T-helper 1 cell treated with Interleukin-12 subunit alpha and Interleukin-12 subunit beta and Interleukin-4 antibody, amounts not matched to agents 30 μg/mL and 1 μg/mL, for 36 hours (primary cell): ENCODE data around the gene FLRT1.

Experiments
- H3K27ac Mint-ChIP-seq: one replicate; pipeline ENCODE4 v1.8.0; 2021; ENCODE audit warnings: mild to moderate bottlenecking, mixed read lengths
- H3K27me3 Mint-ChIP-seq: one replicate; pipeline ENCODE4 v1.8.0; 2021; ENCODE audit warnings: low read depth, mixed read lengths
- H3K36me3 Mint-ChIP-seq: one replicate; pipeline ENCODE4 v1.8.0; 2021; ENCODE audit warnings: low read depth, mixed read lengths
- H3K4me1 Mint-ChIP-seq: one replicate; pipeline ENCODE4 v1.8.0; 2021; ENCODE audit warnings: low read depth, mixed read lengths
- H3K4me3 Mint-ChIP-seq: one replicate; pipeline ENCODE4 v1.8.0; 2021; ENCODE audit warnings: mild to moderate bottlenecking, moderate library complexity, mixed read lengths
- H3K9me3 Mint-ChIP-seq: one replicate; pipeline ENCODE4 v1.8.0; 2021; ENCODE audit warnings: mixed read lengths

Gene FLRT1, protein sequence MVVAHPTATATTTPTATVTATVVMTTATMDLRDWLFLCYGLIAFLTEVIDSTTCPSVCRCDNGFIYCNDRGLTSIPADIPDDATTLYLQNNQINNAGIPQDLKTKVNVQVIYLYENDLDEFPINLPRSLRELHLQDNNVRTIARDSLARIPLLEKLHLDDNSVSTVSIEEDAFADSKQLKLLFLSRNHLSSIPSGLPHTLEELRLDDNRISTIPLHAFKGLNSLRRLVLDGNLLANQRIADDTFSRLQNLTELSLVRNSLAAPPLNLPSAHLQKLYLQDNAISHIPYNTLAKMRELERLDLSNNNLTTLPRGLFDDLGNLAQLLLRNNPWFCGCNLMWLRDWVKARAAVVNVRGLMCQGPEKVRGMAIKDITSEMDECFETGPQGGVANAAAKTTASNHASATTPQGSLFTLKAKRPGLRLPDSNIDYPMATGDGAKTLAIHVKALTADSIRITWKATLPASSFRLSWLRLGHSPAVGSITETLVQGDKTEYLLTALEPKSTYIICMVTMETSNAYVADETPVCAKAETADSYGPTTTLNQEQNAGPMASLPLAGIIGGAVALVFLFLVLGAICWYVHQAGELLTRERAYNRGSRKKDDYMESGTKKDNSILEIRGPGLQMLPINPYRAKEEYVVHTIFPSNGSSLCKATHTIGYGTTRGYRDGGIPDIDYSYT

DNA sequence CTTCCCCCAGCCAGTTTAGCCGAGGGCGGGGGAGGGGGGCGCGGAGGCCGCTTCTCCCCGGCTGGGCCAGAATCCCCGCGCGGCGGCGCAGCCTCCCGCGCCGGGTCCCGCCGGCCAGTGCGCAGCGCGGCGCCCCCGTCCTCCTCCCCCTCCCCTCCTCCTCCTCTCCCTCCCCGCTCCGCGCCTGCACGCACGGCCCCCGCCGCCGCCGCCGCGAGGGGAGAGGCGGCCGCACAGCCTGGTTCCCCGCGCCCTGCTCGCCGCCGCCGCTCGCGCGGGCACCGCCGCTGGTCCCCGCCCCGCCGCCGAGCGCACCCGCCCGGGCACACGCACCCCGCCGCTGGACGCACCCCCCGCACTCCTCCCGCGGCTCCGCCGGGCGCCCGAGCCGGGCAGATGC is at the start of gene FLRT1:
Gene FLRT1 (plus strand): TSS at position 356 of the 400 bp plus-strand sequence. CDS start 80,337 bp downstream, outside the sequence.
- Mint-ChIP-seq H3K27ac (no peak within 1 kb of the TSS), H3K9me3 (no peaks in the 10 kb centered on the region), H3K27me3 (peaks cover 38% of the 10 kb centered on the region), H3K4me1 (peaks cover 3% of the 10 kb centered on the region), H3K4me3 (no peak within 1 kb of the TSS), H3K36me3 (no peaks in the 10 kb centered on the region)

DNA sequence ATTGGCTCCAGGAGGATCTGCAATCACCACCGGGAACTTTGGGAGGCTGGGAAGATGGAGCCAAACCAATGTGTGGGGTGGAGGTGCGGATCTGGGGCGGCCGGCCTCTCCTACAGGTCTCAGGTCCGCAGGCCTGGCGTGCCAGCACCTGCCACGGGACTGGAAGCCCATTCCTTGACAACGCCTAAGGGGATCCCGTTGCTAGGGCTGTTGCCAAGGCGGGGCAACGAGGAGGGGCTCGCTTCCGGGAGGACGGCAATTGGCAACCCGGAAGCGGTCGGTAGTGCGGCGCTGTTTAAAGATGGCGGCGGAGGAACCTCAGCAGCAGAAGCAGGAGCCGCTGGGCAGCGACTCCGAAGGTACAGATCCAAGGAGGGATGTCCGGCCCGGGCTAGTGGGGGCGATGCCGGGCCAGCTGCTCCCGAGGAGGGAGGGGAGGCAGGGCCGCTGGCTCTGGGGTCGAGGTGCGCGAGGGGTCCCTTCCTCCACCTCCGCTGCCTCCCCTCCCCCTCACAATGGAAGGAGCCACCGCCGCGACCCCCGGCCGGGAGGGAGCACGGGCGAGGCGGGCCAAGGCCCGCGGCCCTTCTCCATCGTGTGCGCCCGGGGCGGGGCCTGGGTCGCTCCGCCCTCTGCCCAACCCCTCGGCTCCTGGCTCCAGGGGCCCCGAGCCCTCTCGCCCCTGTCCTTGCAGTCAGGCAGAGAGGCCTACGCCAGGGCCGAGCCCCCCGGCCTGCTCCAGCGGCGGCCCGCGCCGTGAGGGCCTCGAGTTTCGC is 49.4 kb upstream of the FLRT1 start, which contains the start of gene OTUB1:
Gene OTUB1 (plus strand): TSS at position 283 of the 776 bp plus-strand sequence. CDS start 19 bp downstream, at position 302.
- Mint-ChIP-seq H3K4me1 (peaks cover 24% of the 10 kb centered on the region), H3K27me3 (no peaks in the 10 kb centered on the region), H3K27ac (peak within 1 kb of the TSS; percentile 98), H3K36me3 (peaks cover 18% of the 10 kb centered on the region), H3K4me3 (peak within 1 kb of the TSS; percentile 99), H3K9me3 (no peaks in the 10 kb centered on the region)

DNA sequence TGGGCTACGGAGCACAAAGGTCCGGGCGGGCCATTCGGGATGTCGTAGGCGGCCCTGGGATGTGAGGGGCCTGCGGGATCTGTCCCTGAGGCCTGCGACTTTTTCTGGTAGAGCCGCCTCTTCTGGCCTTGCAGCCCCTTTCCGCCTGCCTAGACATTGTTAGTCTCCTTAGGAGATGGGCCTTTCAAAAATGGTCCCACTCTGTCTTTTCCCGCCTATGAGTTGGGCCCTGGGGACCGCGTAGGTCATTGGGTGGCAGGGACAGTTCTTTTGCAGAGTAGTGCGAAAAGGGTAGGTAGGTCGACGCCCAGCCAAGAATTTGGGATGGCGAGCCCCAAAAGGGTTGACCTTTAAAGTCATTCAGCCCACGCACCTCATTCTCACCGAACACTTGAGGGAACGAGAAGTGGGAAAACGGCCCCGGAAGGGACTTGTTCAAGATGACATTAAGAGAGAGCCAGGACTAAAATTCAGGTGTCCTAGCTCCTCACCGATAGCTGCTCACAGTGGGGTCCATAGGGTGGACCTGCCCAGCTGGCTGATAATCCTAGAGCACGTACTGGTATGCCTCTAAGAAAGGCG is 48.7 kb upstream of the FLRT1 start:
- Mint-ChIP-seq H3K4me1 (peaks cover 27% of the 10 kb centered on the region), H3K27ac (peak overlapping the region; percentile 55), H3K4me3 (peak overlapping the region; percentile 72), H3K9me3 (no peaks in the 10 kb centered on the region), H3K27me3 (no peaks in the 10 kb centered on the region), H3K36me3 (peaks cover 23% of the 10 kb centered on the region)

DNA sequence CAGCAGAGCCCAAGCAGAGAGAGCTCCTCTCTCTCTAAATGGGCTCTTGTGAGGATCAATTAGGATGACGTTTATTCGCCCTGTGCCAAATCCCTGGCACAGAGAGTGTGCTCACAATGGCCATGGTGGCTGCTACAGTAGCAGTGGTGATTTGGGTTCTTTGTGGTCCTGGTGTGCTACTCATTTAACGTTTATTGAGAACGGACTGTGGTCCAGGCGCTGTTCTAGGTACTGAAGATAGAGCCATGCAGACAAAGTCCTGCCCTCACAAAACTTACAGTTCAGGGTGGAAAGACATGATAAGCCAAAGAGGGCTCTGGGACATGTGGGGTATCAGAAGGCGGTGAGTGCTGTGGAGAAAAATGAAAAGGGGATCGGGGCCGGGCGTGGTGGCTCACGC is 44.2 kb upstream of the FLRT1 start:
- Mint-ChIP-seq H3K9me3 (no peaks in the 10 kb centered on the region), H3K36me3 (peaks cover 22% of the 10 kb centered on the region), H3K4me1 (peaks cover 21% of the 10 kb centered on the region), H3K27me3 (no peaks in the 10 kb centered on the region), H3K27ac (no peak overlapping the region), H3K4me3 (no peak overlapping the region)

DNA sequence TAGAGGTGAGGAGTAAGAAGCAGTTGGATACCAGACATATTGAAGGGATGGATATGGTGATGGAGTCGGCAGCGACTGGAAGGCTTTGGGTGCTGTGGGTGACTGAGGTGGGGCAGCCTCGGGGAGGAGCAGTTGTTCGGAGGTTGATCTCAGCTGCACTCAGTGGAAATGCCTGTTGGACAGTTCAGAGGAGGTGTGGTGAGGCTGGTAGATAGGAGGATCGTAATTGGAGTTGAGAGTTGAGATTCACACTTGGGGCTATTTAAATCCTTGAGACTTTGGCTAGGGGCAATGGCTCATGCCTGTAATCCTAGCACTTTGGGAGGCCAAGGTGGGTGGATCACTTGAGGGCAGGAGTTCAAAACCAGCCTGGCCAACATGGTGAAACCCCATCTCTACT is 42.6 kb upstream of the FLRT1 start:
- peaks cover 26% of the 10 kb centered on the region for H3K36me3 Mint-ChIP-seq

DNA sequence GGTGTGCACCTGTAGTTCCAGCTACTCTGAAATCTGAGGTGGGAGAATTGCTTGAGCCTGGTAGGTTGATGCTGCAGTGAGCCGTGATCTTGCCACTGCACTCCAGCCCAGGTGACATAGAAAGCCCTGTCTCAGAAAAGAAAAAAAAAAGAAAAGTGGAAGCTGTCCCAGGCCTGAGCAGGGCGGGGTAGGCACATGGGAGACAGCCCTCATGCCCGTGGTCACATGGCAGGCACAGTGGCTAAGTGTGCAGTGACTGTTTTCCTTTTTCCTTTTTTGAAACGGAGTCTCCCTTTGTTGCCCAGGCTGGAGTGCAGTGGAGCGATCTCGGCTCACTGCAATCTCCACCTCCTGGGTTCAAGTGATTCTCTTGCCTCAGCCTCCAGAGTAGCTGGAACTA is 41.7 kb upstream of the FLRT1 start:
- Mint-ChIP-seq H3K27me3 (no peaks in the 10 kb centered on the region), H3K9me3 (no peaks in the 10 kb centered on the region), H3K36me3 (peaks cover 26% of the 10 kb centered on the region), H3K4me3 (no peak overlapping the region), H3K4me1 (peaks cover 7% of the 10 kb centered on the region), H3K27ac (no peak overlapping the region)

More for the DNA sequence above, 42.6 kb upstream of the FLRT1 start:
- H3K4me1 Mint-ChIP-seq, result peaks cover 13% of the 10 kb centered on the region
- no peak overlapping the region for H3K27ac Mint-ChIP-seq
- no peak overlapping the region for H3K4me3 Mint-ChIP-seq
- H3K9me3 Mint-ChIP-seq, result no peaks in the 10 kb centered on the region
- H3K27me3 Mint-ChIP-seq, result no peaks in the 10 kb centered on the region

DNA sequence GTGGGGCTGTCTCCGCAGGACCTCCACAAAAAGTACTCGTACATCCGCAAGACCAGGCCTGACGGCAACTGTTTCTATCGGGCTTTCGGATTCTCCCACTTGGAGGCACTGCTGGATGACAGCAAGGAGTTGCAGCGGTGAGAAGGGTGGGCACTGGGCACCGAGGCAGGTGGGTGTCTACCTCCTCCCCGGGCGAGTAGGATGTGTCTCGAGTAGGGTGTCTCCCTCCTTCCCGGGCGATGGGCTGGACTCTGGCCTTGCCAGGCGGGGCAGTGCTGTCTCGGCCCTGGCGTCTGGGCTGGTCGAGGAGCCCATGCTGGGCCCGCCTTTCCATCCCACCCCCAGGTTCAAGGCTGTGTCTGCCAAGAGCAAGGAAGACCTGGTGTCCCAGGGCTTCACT is 39.2 kb upstream of the FLRT1 start:
- Mint-ChIP-seq H3K4me3 (no peak overlapping the region), H3K36me3 (peaks cover 19% of the 10 kb centered on the region), H3K27me3 (no peaks in the 10 kb centered on the region), H3K9me3 (no peaks in the 10 kb centered on the region), H3K27ac (no peak overlapping the region), H3K4me1 (peaks cover 12% of the 10 kb centered on the region)

DNA sequence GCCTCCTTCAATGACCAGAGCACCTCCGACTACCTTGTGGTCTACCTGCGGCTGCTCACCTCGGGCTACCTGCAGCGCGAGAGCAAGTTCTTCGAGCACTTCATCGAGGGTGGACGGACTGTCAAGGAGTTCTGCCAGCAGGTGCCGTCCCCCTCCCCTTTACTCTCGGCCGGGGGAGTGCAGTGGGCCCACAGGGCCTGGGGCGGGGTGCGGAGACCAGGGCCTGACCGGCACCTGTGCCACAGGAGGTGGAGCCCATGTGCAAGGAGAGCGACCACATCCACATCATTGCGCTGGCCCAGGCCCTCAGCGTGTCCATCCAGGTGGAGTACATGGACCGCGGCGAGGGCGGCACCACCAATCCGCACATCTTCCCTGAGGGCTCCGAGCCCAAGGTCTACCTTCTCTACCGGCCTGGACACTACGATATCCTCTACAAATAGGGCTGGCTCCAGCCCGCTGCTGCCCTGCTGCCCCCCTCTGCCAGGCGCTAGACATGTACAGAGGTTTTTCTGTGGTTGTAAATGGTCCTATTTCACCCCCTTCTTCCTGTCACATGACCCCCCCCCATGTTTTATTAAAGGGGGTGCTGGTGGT is 38.5 kb upstream of the FLRT1 start:
- H3K36me3 Mint-ChIP-seq, result peaks cover 16% of the 10 kb centered on the region
- no peaks in the 10 kb centered on the region for H3K27me3 Mint-ChIP-seq
- H3K27ac Mint-ChIP-seq, result no peak overlapping the region
- H3K4me1 Mint-ChIP-seq, result peaks cover 8% of the 10 kb centered on the region
- H3K4me3 Mint-ChIP-seq, result no peak overlapping the region
- H3K9me3 Mint-ChIP-seq, result no peaks in the 10 kb centered on the region

DNA sequence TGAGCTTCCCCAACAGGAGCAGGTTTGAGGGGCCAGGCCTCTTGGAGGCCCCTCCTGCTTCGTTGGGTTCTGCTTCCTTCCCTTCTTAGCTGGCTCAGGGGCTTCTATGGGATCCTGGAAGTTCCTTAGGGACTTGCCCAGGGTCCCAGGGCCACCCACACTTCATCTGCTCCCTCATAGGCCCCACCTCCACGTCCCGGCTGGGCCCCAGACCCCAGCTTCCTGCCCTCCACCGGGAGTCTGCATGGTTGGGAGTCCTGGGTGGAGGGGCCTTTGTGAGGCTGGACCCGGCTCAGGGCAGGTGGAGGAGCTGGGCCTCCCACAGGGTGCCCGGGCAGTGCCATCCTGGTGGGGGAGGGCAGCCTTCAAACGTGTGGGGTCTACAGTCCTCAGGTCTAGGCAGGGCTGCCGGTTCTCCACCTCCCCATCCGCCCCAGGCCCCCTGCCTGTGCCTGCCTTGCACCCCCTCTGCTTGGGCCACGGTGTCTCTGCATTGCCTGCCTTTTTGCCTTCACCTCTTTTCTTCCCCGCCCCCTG is 37.9 kb upstream of the FLRT1 start:
- no peak overlapping the region for H3K27ac Mint-ChIP-seq
- H3K9me3 Mint-ChIP-seq, result no peaks in the 10 kb centered on the region
- H3K4me3 Mint-ChIP-seq, result no peak overlapping the region
- H3K27me3 Mint-ChIP-seq, result no peaks in the 10 kb centered on the region
- peaks cover 16% of the 10 kb centered on the region for H3K36me3 Mint-ChIP-seq
- H3K4me1 Mint-ChIP-seq, result peaks cover 7% of the 10 kb centered on the region

DNA sequence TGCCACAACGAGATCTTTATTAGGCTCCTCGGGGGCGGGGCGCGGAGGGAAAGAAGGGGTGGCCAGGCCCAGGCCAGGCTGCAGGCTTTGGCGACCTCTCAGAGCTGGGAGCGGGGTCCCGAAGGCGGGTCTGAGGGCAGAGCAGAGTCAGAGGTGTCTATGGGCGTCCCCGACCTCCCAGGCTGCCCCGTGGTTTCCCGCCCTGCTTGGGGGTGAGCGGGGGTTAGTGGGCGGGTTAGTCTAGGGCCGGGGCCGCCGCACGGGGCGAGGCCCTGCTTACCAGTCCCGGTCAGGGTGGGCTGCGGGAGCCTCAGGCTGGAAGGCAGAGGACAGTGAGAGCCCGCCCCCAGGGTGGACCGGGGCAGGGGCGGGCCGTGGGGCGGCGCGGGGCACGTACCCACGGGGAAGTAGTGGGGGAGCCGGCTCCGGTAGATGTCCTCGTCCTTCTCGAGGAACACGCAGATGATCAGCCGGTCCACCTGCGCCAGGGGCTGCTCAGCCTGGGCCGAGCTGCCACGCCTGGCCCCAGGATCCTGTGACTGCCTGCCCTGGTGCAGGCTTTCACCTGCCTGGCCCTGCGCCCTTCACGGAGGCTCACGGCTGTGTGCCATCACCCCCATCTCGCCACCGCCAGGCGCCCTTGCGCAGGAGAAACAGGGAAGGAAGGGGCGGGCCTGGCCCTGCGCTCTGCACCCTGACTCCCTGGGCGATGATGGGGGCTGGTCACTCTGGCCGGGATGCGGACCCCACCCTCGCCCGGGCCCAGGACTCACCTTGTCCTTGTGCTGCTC is 37.0 kb upstream of the FLRT1 start:
- H3K36me3 Mint-ChIP-seq, result peaks cover 16% of the 10 kb centered on the region
- H3K9me3 Mint-ChIP-seq, result no peaks in the 10 kb centered on the region
- no peak overlapping the region for H3K4me3 Mint-ChIP-seq
- H3K27me3 Mint-ChIP-seq, result no peaks in the 10 kb centered on the region
- H3K4me1 Mint-ChIP-seq, result peaks cover 5% of the 10 kb centered on the region
- H3K27ac Mint-ChIP-seq, result no peak overlapping the region

DNA sequence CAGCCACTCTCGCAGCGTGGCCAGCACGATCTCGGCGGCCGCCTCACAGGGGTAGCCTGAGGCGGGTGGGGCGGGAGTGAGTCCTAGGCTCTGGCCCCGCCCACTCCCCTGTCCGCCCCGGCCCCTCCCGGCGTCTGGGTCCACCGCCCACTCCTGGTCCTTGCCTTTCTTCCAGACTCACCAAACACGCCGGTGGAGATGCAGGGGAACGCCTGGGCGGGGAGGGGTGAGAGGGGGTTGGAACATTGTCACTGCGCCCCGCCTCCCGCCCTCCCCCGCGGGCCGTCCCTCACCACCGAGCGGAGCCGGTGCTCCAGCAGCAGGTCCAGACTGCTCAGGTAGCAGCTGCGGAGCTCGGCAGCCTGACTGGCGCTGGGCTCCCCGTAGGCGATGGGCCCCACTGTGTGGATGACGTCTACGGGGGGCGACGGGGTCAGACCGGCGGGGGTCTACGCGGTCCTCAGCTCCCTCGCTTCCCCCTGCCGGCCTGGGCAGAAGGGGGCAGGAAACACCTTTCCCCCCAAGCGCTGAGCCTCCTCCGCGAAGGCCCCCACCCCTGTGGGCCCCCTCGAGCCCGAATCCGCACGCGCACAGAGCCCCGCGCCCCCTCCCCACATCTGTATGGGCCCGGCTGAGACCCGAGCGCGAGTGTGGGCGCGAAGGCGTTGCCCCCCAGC is 36.2 kb upstream of the FLRT1 start:
- Mint-ChIP-seq H3K27me3 (no peaks in the 10 kb centered on the region), H3K27ac (no peak overlapping the region), H3K36me3 (peaks cover 13% of the 10 kb centered on the region), H3K9me3 (no peaks in the 10 kb centered on the region), H3K4me1 (peaks cover 5% of the 10 kb centered on the region), H3K4me3 (no peak overlapping the region)

DNA sequence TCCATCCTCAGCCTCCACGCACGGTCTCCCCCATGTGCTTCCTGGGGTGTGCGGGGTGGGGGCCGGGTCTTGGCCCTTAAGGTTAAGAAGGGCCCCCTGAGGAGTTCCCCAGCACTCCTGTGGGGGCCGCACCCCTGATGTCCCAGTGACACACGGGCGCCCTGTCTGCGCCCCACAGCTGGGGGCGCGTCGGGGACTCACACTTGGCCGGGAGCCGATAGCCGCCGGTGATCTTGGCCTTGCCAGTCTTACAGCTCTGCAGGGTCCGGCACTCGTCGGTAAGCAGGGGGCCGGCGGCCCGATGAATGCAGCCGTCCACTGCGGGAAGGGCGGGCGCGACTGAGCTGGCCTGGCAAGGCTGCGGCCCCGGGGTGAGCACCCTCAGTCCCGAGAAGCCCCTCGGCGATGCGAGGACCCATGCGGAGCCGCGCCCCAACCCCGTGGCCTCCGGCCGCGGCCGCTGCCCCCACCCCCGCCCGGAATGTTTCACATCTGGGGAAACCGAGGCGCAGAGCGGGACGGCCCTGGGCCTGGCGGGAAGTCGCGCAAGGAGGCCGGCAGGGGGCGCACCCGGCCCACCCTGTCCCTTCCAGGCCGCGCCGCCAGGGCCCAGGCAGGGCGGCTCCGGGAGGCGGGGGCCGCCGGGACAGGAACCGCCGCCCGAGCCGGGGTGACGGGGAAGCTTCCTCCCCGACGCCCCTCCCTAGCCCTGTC is 35.5 kb upstream of the FLRT1 start:
- Mint-ChIP-seq H3K27ac (no peak overlapping the region), H3K36me3 (peaks cover 9% of the 10 kb centered on the region), H3K4me1 (peaks cover 5% of the 10 kb centered on the region), H3K4me3 (no peak overlapping the region), H3K9me3 (no peaks in the 10 kb centered on the region), H3K27me3 (no peaks in the 10 kb centered on the region)
